Bone marrow (tissue), 2 donors: ENCODE data around the gene USP13.
"Not testable (repeated sequence)": the region's sequence is repeated elsewhere in the genome, so short reads cannot be mapped to it uniquely, and the experiment has no call there.

Source experiments
- DNase-seq, 2 donors: peaks; one replicate each; lab custom pipeline; 2025; lab: John Stamatoyannopoulos, UW

The USP13 gene

GRCh38 chr3:179738998-179739397 lies 86.2 kb downstream of the USP13 start:
- no peak for DNase-seq

DNA sequence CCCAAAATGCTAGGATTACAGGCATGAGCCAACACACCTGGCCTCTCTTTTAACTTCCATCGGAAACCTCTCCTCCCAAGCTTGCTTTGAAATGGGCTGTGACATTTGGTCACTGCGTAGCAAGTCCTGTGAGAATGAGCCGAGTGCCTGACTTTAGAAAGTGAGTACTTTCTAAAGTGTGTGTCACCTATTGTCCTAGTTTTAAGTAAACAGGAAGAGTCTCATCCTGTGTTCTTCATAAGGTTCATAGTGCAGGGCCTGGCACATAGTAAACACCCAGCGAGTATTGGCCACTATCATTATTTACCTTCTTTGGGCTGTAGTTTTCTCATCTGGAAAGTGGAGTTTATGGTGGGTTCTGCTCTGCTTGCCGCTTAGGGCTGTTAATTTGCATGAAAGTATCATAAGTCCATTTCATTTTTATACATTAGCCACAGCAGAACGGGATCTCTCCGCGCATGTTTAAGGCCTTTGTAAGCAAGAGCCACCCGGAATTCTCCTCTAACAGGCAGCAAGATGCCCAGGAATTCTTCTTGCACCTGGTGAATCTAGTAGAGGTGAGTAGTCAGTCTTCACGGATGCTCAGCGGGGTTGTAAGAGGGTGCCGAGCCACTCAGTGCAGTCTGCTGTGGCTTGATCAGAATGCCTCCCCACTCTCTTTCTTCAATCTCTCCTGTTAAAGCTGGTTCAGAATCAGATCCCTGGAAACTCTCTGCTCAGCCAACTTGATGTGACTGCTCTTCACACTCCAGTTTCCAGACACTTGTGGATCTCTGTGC lies 87.2 kb downstream of the USP13 start:
- DNase-seq, result no peak

GRCh38 chr3:179743913-179744312 lies 91.1 kb downstream of the USP13 start:
- peak in 1 of 2 donors; percentile 19 for DNase-seq

DNA sequence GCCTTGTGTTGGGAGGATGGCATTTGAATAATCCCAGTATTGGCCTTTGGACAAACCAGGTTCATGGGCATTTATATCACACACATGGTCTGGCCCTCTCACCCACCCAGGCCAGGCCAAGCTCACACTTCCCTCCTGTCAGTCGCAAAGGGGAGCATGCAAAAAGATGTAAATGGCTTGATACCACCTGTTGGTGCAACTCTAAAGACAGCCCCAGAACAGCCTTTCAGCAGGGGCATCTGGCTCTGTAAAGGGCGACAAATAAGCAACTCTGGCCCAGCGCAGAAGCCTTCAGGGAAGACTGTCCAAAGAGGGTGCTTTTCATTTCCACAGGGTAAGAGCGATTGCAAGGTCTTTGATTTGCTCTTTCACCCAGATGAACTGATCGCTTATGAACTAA lies 91.8 kb downstream of the USP13 start:
- no peak for DNase-seq

DNA sequence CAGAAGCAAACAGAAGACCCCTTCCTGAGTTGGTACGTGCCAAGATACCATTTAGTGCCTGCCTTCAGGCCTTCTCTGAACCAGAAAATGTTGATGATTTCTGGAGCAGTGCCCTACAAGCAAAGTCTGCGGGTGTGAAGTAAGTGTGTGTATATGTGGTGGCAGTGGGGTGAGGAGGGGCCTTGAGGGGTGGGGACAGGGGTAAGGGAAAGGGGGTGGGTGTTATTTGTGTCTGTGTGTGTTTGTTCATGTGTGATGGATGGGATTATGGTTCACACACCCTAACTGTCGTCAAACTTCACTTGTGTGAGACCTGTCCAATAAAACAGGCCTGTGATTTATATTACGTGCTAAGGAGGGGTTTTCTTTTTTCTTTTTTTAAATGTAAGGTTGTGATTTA lies 92.2 kb downstream of the USP13 start:
- DNase-seq, result no peak

DNA sequence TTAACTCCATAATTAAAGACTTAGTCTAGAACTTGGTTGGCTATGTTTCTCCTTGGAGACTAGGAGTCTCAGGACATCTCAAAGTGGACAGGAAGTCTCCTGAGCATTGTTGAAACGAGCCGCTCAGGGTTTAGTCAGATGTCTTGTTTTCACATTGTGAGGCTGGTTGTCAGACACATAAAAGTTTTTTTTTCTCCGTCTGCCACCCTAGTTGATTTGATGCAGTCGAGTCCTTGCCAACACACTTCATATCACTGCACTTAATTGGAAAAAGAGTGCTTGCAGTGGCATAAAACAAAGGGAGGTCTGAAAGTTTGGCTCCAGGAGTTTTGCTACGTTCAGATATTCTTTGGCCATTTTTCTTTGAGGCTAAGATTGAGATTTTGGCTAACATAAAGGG lies 92.9 kb downstream of the USP13 start:
- DNase-seq, result no peak

- no peak for DNase-seq
Measured at GRCh38 chr3:179750720-179751328, 98.0 kb downstream of the USP13 start.

DNA sequence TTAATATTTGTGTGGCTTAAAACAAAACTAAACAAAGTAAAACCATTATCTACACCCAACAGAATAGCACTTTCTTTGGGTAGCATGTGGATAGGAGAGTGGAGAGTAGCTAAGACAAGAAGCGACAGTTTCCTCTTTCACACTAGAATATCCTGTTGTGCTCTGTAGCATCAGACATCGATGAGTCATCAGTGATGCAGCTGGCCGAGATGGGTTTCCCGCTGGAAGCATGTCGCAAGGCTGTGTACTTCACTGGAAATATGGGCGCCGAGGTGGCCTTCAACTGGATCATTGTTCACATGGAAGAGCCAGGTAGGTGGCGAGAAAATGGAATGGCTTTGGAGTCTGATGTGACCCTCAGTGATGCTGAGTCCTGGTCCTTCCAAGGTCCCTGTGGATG lies 108.1 kb downstream of the USP13 start:
- DNase-seq, result peak in 1 of 2 donors; percentile 49

- DNase-seq, result no peak
Measured at GRCh38 chr3:179765396-179765795, 112.6 kb downstream of the USP13 start.

DNA sequence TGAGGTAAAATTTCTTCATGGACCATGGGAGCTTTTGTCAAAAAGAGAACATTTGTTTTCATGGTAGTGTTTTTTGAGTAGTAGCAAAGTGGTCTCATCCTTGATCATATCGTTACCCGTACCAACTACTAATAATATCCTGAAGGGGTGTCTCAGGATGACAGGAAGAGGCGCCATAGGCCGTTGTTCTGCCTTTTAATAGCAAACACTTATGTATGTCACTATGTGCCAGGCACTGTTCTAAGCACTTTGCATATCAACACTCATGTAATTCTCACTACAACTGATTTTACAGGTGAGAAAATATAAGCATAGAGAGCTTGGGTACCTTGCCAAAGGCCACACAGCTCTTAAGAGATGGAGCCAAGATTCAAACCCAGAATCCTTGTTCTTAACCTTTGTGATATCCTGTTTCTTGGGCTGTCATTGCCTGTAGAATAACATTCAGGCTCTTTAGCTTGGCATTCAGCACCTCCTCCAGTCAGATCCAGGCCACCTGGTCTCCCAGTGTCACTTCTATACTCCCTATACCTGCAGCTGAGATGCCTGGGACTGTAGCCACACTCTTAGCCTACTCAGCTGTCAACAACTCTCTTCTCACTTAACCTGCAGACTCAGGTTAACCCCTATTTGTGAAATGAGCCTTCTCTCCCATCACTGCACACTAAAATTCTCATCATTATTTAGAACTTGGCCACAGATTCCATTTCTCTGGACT lies 113.7 kb downstream of the USP13 start:
- DNase-seq, result no peak

- DNase-seq, result peak in 1 of 2 donors; percentile 12
Measured at GRCh38 chr3:179768080-179768479, 115.2 kb downstream of the USP13 start.

DNA sequence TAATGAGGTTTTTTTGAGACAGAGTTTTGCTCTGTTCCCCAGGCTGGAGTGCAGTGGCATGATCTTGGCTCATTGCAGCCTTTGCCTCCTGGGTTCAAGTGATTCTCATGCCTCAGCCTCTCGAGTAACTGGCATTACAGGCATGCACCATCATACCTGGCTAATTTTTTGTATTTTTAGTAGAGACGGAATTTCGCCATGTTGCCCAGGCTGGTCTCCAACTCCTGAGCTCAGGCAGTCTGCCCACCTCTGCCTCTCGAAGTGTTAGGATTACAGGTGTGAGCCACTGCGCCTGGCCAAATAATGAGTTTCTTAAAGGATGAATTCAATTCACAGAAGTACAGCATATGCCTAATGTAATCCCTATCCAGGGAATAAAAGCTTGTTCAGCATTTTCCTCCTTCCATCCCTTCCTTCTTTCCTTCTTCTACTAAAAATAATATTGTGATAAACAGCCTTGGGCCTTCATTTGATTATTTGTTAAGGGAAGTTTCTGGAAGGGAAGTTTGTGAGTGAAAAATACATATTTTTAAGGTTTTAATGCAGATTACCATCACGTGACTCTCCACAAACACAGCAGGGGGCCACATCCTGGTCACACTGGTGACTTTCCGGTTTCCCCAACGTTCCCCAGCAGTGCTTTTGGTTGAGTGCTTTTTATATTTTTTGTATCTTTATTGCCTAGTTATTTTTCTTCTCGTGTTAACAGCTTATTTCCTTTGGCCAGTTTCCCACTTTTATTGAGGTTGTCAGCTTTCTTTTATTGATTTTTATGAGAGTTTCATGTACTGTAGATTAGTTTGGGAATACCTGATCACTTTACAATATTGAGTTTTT lies 116.8 kb downstream of the USP13 start:
- DNase-seq, result no peak

- DNase-seq, result no peak
Measured at GRCh38 chr3:179771797-179772196, 119.0 kb downstream of the USP13 start.

DNA sequence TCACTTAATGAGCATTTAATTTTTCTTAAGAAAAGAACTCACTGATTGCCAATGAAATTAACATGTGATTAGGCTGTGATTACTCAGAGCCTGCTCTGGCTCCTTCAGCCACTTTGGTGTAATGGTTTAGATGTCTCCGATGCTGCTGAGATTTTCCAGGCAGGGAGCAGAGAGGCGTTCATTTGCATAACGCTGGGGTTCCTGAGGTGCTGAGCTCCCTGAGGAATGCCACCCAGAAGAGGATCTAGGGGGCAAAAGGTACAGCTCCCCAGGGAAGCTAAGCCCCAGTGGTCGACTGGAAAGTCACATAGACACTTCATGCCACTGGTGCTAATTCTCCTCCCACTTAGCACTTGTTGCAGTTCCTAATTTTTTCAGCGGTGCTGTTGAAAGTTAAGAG lies 119.5 kb downstream of the USP13 start:
- DNase-seq, result no peak

GRCh38 chr3:179775416-179776122 lies 122.7 kb downstream of the USP13 start:
- DNase-seq, result no peak

- not testable (repeated sequence) for DNase-seq
Measured at GRCh38 chr3:179782841-179783240, 130.0 kb downstream of the USP13 start.

- DNase-seq, result no peak
Measured at GRCh38 chr3:179788996-179789395, 136.2 kb downstream of the USP13 start.

DNA sequence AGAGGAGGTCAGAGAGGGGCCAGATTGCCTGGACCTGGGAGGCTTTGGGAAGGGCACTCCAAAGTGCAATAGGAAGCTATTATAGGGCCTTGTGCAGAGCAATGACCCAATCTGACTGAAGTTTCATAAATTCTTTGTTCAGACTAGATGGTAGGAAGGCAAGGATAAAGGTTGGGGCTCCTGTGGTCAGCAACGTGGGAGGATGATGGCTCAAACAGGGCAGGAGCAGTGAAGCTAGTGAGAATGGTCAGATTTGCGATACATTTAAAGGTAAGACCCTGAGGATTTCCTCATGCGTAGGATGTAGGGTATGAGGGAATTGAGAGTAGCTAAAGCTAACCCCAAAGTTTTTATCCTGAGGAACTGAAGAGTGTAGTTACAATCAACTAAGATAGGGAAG lies 139.0 kb downstream of the USP13 start:
- DNase-seq, result no peak

GRCh38 chr3:179794355-179794754 lies 141.5 kb downstream of the USP13 start:
- no peak for DNase-seq

DNA sequence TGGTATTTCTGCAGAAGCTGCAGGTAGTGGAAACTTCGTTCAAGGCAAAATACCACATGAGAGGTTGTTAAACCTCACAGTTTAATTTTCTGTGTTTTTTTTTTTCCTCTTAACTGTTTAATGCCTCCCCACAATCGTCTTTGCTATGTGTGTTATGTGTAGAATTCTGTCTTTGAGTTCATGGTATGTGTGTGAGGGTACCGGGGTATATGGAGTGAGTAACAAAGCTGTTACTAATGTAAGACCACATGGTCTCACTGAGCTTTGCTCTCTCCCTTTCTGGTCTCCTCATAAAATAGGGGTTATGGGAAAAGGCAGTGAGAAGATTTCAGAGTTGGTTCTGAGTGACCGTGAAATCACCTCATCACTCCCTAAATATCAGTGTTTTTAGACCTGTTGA lies 143.6 kb downstream of the USP13 start:
- no peak for DNase-seq

GRCh38 chr3:179797192-179797591 lies 144.4 kb downstream of the USP13 start:
- no peak for DNase-seq

DNA sequence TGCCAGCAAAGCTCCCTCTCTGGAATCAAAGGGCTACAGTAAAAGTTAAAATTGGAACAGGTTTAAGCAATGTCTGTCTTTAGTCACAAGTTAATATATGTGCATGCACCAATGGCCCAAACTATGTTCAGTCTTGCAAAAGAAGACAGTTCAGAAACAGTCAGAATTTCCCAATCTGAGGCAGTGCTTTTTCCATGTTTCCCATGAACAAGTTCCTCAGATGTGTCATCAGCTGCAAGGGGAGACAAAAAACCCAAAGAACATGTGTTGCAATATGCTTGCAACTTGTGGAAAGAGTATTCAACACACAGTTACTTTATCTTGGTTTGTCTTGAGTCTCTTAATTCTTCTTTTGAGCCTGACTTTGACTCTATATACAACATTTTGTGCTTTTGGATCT lies 148.4 kb downstream of the USP13 start:
- DNase-seq, result no peak
